GM12892 (cell line): ENCODE data around the gene PATJ.

Experiments used
- POLR2A ChIP-seq: IDR thresholded peaks from 2 replicates; pipeline ENCODE4 v1.6.1; 2011; ENCODE audit warnings: low read depth, low read length, control low read depth
- POLR2AphosphoS5 ChIP-seq: IDR thresholded peaks from 2 replicates; pipeline ENCODE4 v1.6.1; 2011; ENCODE audit warnings: low read depth, low read length, control low read depth
- TAF1 ChIP-seq: IDR thresholded peaks from 2 replicates; pipeline ENCODE4 v1.6.1; 2011; ENCODE audit warnings: low read depth, mild to moderate bottlenecking, control low read depth, low read length, borderline replicate concordance

DNA sequence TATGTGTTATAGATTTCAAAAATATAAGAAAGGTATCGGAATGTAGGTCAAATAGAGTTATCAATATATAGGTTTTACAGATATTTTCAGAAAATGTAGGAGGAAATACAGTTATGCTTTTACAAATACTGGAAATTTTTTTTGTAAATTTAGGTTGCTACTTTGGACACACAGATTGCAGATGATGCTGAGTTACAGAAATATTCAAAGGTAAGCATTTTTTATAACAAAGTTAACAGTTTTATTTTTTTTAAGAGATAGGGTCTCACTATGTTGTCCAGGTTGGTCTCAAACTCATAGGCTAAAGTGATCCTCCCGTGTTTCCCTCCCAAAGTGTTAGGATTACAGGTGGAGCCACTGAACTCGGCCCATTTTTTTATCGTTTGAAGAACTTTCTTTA is 66.0 kb downstream of the PATJ start:
- TF ChIP-seq POLR2A = no peak
- no peak for TF ChIP-seq POLR2AphosphoS5
- TF ChIP-seq TAF1 = no peak
